ENCODE measurements around the gene FAM228A. TPM values are rescaled to one million over a fixed set of nuclear protein-coding genes. Genes with fewer than 3 reads are reported as not detected.
A peak's percentile ranks its signal among the peaks of the same experiment; 100 is the strongest.

FAM228A gene
- total and polyA plus RNA-seq, 11 donors = 0.19 to 1.9 (median 0.79) TPM; not detected in 3

- ATAC-seq (no peak), DNase-seq (no peak)
- intact Hi-C loops (cut with DNase I) = no loop called here
- Histone ChIP-seq H3K4me3 (no peak overlapping the region), H3K36me3 (peaks cover 0 to 56% (median 15%) of the 10 kb centered on the region in 9 donors), H3K4me1 (no peaks in the 10 kb centered on the region), H3K27ac (no peak overlapping the region), H3K27me3 (no peaks in the 10 kb centered on the region), H3K9me3 (peaks cover 0 to 17% (median 8%) of the 10 kb centered on the region in 12 donors)
- TF ChIP-seq POLR2A (IDR thresholded peaks at IDR 0.05) (no peak), CTCF (IDR thresholded peaks at IDR 0.05) (no peak)
These were observed 27.5 kb upstream of the FAM228A start for GRCh38 chr2:24147364-24147763.

- H3K27me3 ChIP-seq = no peaks in the 10 kb centered on the region
- 91 to 100% (median 94%) methylated on average over 4 to 5 of the region's 5 CpGs for WGBS, 4 donors
- H3K4me3 ChIP-seq = no peak overlapping the region
- no peaks in the 10 kb centered on the region for H3K4me1 ChIP-seq
- DNase-seq (no peak), ATAC-seq (no peak)
- intact Hi-C loops (cut with DNase I) = no loop called here
- peaks cover 0 to 64% (median 14%) of the 10 kb centered on the region in 9 donors for H3K36me3 ChIP-seq
- no peak overlapping the region for H3K27ac ChIP-seq
- TF ChIP-seq POLR2A (IDR thresholded peaks at IDR 0.05) (no peak), CTCF (IDR thresholded peaks at IDR 0.05) (no peak)
- H3K9me3 ChIP-seq = peaks cover 0 to 8% (median 4%) of the 10 kb centered on the region in 12 donors
These were observed 22.2 kb upstream of the FAM228A start for GRCh38 chr2:24152413-24153197.

GRCh38 chr2:24153478-24153877 is 21.4 kb upstream of the FAM228A start:
- Histone ChIP-seq H3K4me1 (no peaks in the 10 kb centered on the region), H3K9me3 (no peaks in the 10 kb centered on the region), H3K36me3 (peaks cover 0 to 62% (median 10%) of the 10 kb centered on the region in 9 donors), H3K4me3 (no peak overlapping the region), H3K27ac (no peak overlapping the region), H3K27me3 (no peaks in the 10 kb centered on the region)
- TF ChIP-seq POLR2A (IDR thresholded peaks at IDR 0.05) (no peak), CTCF (IDR thresholded peaks at IDR 0.05) (no peak)
- intact Hi-C loops (cut with DNase I) = no loop called here
- WGBS, 4 donors = 80 to 91% (median 87%) methylated on average over 3 to 4 of the region's 4 CpGs
- ATAC-seq = peak in 2 of 4 donors; percentile 36 to 45
- no peak for DNase-seq

GRCh38 chr2:24158131-24158530 is 16.7 kb upstream of the FAM228A start:
- ATAC-seq = no peak

More at GRCh38 chr2:24158131-24158530, 16.7 kb upstream of the FAM228A start:
- no peak overlapping the region for H3K27ac ChIP-seq
- intact Hi-C loops (cut with DNase I) = no loop called here
- no peaks in the 10 kb centered on the region for H3K4me1 ChIP-seq
- peaks cover 0 to 7% (median 0%) of the 10 kb centered on the region in 12 donors for H3K9me3 ChIP-seq
- H3K27me3 ChIP-seq = no peaks in the 10 kb centered on the region
- TF ChIP-seq CTCF (IDR thresholded peaks at IDR 0.05) (no peak), POLR2A (IDR thresholded peaks at IDR 0.05) (no peak)
- H3K4me3 ChIP-seq = no peak overlapping the region
- peaks cover 0 to 59% (median 4%) of the 10 kb centered on the region in 9 donors for H3K36me3 ChIP-seq
- 82 to 90% (median 86%) methylated on average over 5 of the region's 5 CpGs for WGBS, 4 donors
- DNase-seq = no peak

Data from heart left ventricle (tissue), 16 donors.